GM12878 (cell line): Measurements from ENCODE around the gene SMOC2. TPM values are rescaled to one million over a fixed set of nuclear protein-coding genes. Genes with fewer than 3 reads are reported as not detected.

Source experiments
- ATAC-seq: fragments of 200-7000 bp; cut with Tn5 transposase; 3 replicates; pipeline ENCODE4 v1.9.1; 2020; ENCODE audit warnings: mild to moderate bottlenecking, moderate library complexity
- BruUV-seq: library from RNA; stranded (reverse); fragments of 400-500 nt; replicated peaks from 2 replicates; lab custom pipeline; 2021; lab: Mats Ljungman, UMichigan
- CTCF ChIA-PET: fragments of 300-600 bp; sonication (Branson Sonifier 250); formaldehyde crosslinking; extraction: SDS; loops from one replicate; lab custom pipeline; 2021; ENCODE audit warnings: inconsistent platforms; lab: Yijun Ruan, JAX
- POLR2A ChIA-PET: fragments of 350-600 bp; formaldehyde crosslinking; extraction: SDS; loops from one replicate; lab custom pipeline; 2021; ENCODE audit warnings: inconsistent platforms; lab: Charles Lee
- RAD21 ChIA-PET: fragments of 300-600 bp; sonication (Branson Sonifier 250); formaldehyde crosslinking; loops from one replicate; lab custom pipeline; 2023; ENCODE audit warnings: antibody characterized with exemption; ENCODE audit not compliant: unreplicated experiment; lab: Charles Lee
- SMC1A ChIA-PET: fragments of 300-600 bp; sonication (Branson Sonifier 250); formaldehyde crosslinking; loops from one replicate; lab custom pipeline; 2023; ENCODE audit not compliant: unreplicated experiment, uncharacterized antibody; lab: Charles Lee
- DNase-seq: peaks from one replicate; pipeline ENCODE4 v3.0.0-alpha.2; 2011; ENCODE audit warnings: low read depth, low spot score
- FAIRE-seq: peaks from 3 replicates; lab custom pipeline; 2011; peaks lifted over from hg19 to GRCh38; lab: Jason Lieb, UNC
- H2AFZ ChIP-seq: 2 replicates; pipeline ENCODE4 v1.6.0; 2011; ENCODE audit warnings: low read depth, low read length, control low read depth; ENCODE audit not compliant: control insufficient read depth
- H3K27ac ChIP-seq: 2 replicates; pipeline ENCODE4 v1.5.1; 2011; ENCODE audit warnings: control low read depth; ENCODE audit not compliant: control insufficient read depth, insufficient read depth
- H3K27me3 ChIP-seq, 2 experiments: replicated peaks in 1 of 2; 2 replicates each; pipeline versions ENCODE4 v1.6.0 to v1.6.1; 2011; ENCODE audit warnings: low read length in 1 of 2; ENCODE audit not compliant: control insufficient read depth in 2 of 2, insufficient read depth in 2 of 2
- H3K36me3 ChIP-seq, 2 experiments: 2 replicates each; pipeline ENCODE4 v1.5.1; 2011; ENCODE audit warnings: low read length in 1 of 2; ENCODE audit not compliant: control insufficient read depth in 2 of 2, insufficient read depth in 2 of 2
- H3K4me1 ChIP-seq: 2 replicates; pipeline ENCODE4 v1.6.1; 2011; ENCODE audit warnings: mild to moderate bottlenecking, low read length, moderate library complexity, mixed read lengths; ENCODE audit not compliant: control insufficient read depth, insufficient read depth
- H3K4me2 ChIP-seq: 2 replicates; pipeline ENCODE4 v1.6.0; 2011; ENCODE audit warnings: control low read depth; ENCODE audit not compliant: control insufficient read depth, insufficient read depth
- H3K4me3 ChIP-seq: fragments of 200-600 bp; sonication (generic); 2 replicates; pipeline ENCODE4 v1.5.1; 2016
- H3K79me2 ChIP-seq: 2 replicates; pipeline ENCODE4 v1.6.0; 2011; ENCODE audit warnings: low read length; ENCODE audit not compliant: control insufficient read depth, insufficient read depth
- H3K9ac ChIP-seq: 2 replicates; pipeline ENCODE4 v1.8.0; 2011; ENCODE audit warnings: low read length, control low read depth, mixed read lengths; ENCODE audit not compliant: control insufficient read depth, insufficient read depth
- H3K9me3 ChIP-seq: replicated peaks from 3 replicates; pipeline ENCODE4 v1.5.1; 2011; ENCODE audit warnings: mild to moderate bottlenecking, low read length; ENCODE audit not compliant: control insufficient read depth, insufficient read depth
- H4K20me1 ChIP-seq: 2 replicates; pipeline ENCODE4 v1.6.0; 2011; ENCODE audit not compliant: control insufficient read depth, insufficient read depth
- ESRRA ChIP-seq: IDR thresholded peaks from 2 replicates; pipeline ENCODE4 v1.6.1; 2012; ENCODE audit warnings: mild to moderate bottlenecking, low read length, improper control_type of control experiment
- FOS ChIP-seq: IDR thresholded peaks from 3 replicates; pipeline ENCODE4 v1.6.1; 2011; ENCODE audit warnings: borderline replicate concordance; ENCODE audit not compliant: insufficient read length; ENCODE audit errors: extremely low read depth
- NR2C2 ChIP-seq: IDR thresholded peaks from 2 replicates; pipeline ENCODE4 v1.6.1; 2011; ENCODE audit warnings: borderline replicate concordance, low read depth; ENCODE audit not compliant: control insufficient read depth, insufficient read length
- RAD51 ChIP-seq: fragments of 450-650 bp; IDR thresholded peaks from 2 replicates; pipeline ENCODE4 v1.6.1; 2016; ENCODE audit warnings: moderate library complexity, mild to moderate bottlenecking, inconsistent platforms
- SREBF1 ChIP-seq: IDR thresholded peaks from 2 replicates; pipeline ENCODE4 v1.6.1; 2012; ENCODE audit warnings: mild to moderate bottlenecking, low read length
- SUPT20H ChIP-seq: IDR thresholded peaks from 2 replicates; pipeline ENCODE4 v1.6.1; 2011; ENCODE audit warnings: low read depth, mild to moderate bottlenecking, low read length, moderate library complexity, borderline replicate concordance; ENCODE audit not compliant: control insufficient read depth
- YY1 ChIP-seq: IDR thresholded peaks from 2 replicates; pipeline ENCODE4 v1.6.1; 2011; ENCODE audit warnings: low read depth, mild to moderate bottlenecking, low read length
- WGBS: methylation state at CpG from one replicate; pipeline ENCODE4 v1.1.6; 2016; ENCODE audit warnings: low lambda C conversion rate; ENCODE audit not compliant: insufficient replicate concordance, insufficient coverage; ENCODE audit errors: missing lambda C conversion rate; 5-methylcytosine and 5-hydroxymethylcytosine counted together
- in situ Hi-C: fragments of 300-500 bp; cut with MboI; formaldehyde crosslinking; loops from 9 replicates; pipeline ENCODE4 v1.14.3; 2018; ENCODE audit warnings: mixed read lengths
- intact Hi-C: fragments of 100-400 bp; cut with micrococcal nuclease; formaldehyde crosslinking; loops from one replicate; pipeline ENCODE4 v1.14.2; 2022; ENCODE audit not compliant: unreplicated experiment
- polyA plus RNA-seq, 11 experiments: library from polyadenylated mRNA; depleted of rRNA in 4 of 11; unstranded in 6 of 11; stranded (reverse) in 5 of 11; fragments of >200 nt; fragmentation: Nextera tagmentation in 4 of 11; fragmentation: Illumina TruSeq in 1 of 11; extraction: Ambion mirVana in 4 of 11; extraction: Trizol in 1 of 11; gene quantifications; 1 replicate in 1 of 11; 2 replicates in 10 of 11; pipeline versions ENCODE4 v1.2.1 to v1.2.3, GENCODE V29; 2011 to 2016; ENCODE audit warnings: inconsistent platforms in 2 of 11, missing spikeins in 2 of 11, low read depth in 1 of 11
- total RNA-seq, 4 experiments: library from RNA; depleted of rRNA in 3 of 4; stranded (reverse); fragments of >200 nt in 3 of 4; fragmentation: Illumina TruSeq in 1 of 4; extraction: Trizol in 1 of 4; gene quantifications; 2 replicates each; pipeline versions ENCODE4 v1.2.1 to v1.2.3, GENCODE V29; 2013 to 2021
- TF ChIP-seq, protein P1 (sequence below): IDR thresholded peaks from 2 replicates; pipeline ENCODE4 v1.6.1; 2012; ENCODE audit warnings: improper control_type of control experiment, low read depth, low read length; ENCODE audit not compliant: insufficient replicate concordance

Gene SMOC2
- total and polyA plus RNA-seq, 10 of the 15 experiments (the other 5 are each of a cell fraction or from before 2014, with no cell fraction given): 0.10 to 0.12 TPM; not detected in 8

DNA sequence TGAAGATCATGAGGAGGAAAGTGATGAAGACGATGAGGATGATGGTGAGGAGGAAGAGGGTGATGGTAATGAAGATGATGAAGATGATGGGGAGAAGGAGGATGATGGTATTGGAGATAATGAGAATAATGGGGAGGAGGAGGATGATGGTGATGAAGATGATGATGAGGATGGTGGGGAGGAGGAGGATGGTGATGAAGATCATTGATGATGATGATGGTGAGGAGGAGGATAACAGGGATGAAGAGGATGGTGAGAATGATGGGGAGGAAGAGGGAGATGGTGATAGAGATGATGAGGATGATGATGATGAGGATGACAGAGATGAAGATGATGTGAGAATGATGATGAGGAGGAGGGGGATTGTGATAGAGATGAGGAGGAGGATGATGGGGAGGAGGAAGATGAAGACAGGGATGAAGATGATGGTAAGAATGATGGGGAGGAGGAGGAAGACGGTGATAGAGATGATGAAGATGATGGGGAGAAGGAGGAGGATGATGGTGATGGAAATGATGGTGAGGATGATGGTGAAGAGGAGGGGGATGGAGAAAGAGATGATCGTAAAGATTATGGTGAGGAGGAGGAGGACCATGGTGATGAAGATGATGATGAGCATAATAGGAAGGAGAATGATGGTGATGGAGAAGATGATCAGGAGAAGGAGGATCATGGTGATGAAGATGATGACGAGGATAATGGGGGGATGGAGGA, 273.7 kb downstream of the SMOC2 start:
- SMC1A ChIA-PET: no interaction called here
- CTCF ChIA-PET: no interaction called here
- no TSS peak for BruUV-seq
- no peaks in the 10 kb centered on the region for H3K27me3 ChIP-seq
- DNase-seq (no peak), FAIRE-seq (no peak)
- POLR2A ChIA-PET: no interaction called here
- H3K4me1 ChIP-seq: no peaks in the 10 kb centered on the region
- no peak overlapping the region for H3K9ac ChIP-seq
- H2AFZ ChIP-seq: no peak overlapping the region
- H3K27ac ChIP-seq: no peak overlapping the region
- 7% methylated on average over 4 of the region's 4 CpGs for WGBS
- TF ChIP-seq, protein P1, sequence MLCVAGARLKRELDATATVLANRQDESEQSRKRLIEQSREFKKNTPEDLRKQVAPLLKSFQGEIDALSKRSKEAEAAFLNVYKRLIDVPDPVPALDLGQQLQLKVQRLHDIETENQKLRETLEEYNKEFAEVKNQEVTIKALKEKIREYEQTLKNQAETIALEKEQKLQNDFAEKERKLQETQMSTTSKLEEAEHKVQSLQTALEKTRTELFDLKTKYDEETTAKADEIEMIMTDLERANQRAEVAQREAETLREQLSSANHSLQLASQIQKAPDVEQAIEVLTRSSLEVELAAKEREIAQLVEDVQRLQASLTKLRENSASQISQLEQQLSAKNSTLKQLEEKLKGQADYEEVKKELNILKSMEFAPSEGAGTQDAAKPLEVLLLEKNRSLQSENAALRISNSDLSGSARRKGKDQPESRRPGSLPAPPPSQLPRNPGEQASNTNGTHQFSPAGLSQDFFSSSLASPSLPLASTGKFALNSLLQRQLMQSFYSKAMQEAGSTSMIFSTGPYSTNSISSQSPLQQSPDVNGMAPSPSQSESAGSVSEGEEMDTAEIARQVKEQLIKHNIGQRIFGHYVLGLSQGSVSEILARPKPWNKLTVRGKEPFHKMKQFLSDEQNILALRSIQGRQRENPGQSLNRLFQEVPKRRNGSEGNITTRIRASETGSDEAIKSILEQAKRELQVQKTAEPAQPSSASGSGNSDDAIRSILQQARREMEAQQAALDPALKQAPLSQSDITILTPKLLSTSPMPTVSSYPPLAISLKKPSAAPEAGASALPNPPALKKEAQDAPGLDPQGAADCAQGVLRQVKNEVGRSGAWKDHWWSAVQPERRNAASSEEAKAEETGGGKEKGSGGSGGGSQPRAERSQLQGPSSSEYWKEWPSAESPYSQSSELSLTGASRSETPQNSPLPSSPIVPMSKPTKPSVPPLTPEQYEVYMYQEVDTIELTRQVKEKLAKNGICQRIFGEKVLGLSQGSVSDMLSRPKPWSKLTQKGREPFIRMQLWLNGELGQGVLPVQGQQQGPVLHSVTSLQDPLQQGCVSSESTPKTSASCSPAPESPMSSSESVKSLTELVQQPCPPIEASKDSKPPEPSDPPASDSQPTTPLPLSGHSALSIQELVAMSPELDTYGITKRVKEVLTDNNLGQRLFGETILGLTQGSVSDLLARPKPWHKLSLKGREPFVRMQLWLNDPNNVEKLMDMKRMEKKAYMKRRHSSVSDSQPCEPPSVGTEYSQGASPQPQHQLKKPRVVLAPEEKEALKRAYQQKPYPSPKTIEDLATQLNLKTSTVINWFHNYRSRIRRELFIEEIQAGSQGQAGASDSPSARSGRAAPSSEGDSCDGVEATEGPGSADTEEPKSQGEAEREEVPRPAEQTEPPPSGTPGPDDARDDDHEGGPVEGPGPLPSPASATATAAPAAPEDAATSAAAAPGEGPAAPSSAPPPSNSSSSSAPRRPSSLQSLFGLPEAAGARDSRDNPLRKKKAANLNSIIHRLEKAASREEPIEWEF: no peak
- TF ChIP-seq NR2C2: no peak
- no peak for TF ChIP-seq FOS
- no peak for TF ChIP-seq ESRRA
- TF ChIP-seq SUPT20H: no peak
- TF ChIP-seq RAD51: no peak
- no peak for TF ChIP-seq SREBF1
- TF ChIP-seq YY1: no peak
- TF ChIP-seq, all 136 proteins: peak for 0
- Histone ChIP-seq H3K9me3 (no peaks in the 10 kb centered on the region), H4K20me1 (no peaks in the 10 kb centered on the region), H3K79me2 (no peaks in the 10 kb centered on the region), H3K4me3 (no peak overlapping the region), H3K4me2 (no peak overlapping the region), H3K36me3 (no peaks in the 10 kb centered on the region)
- intact Hi-C loops (no loop called here), in situ Hi-C loops (no loop called here)
- no peak for ATAC-seq
- RAD21 ChIA-PET: no interaction called here
